HepG2 (cell line): Measurements from ENCODE around the gene CRHR1. TPM values are rescaled to one million over a fixed set of nuclear protein-coding genes. Genes with fewer than 3 reads are reported as not detected.

Source experiments
- CBFB ChIP-seq: sonication (generic); formaldehyde crosslinking; IDR thresholded peaks from 2 replicates; pipeline ENCODE4 v1.4.0; 2020; ENCODE audit warnings: missing genetic modification reagents
- DPF2 ChIP-seq: sonication (generic); formaldehyde crosslinking; IDR thresholded peaks from 2 replicates; pipeline ENCODE4 v1.4.0; 2020; ENCODE audit warnings: mild to moderate bottlenecking, low read depth, missing genetic modification reagents, borderline replicate concordance
- FOXP4 ChIP-seq: sonication (generic); formaldehyde crosslinking; IDR thresholded peaks from 2 replicates; pipeline ENCODE4 v1.4.0; 2020; ENCODE audit warnings: missing genetic modification reagents
- IRF2 ChIP-seq: IDR thresholded peaks from 2 replicates; pipeline ENCODE4 v1.6.1; 2018; ENCODE audit warnings: missing genetic modification reagents, missing compliant biosample characterization
- KDM4B ChIP-seq: sonication (generic); formaldehyde crosslinking; IDR thresholded peaks from 2 replicates; pipeline ENCODE4 v1.4.0; 2020; ENCODE audit warnings: missing genetic modification reagents
- KDM5B ChIP-seq: sonication (generic); formaldehyde crosslinking; IDR thresholded peaks from 2 replicates; pipeline ENCODE4 v1.4.0; 2020; ENCODE audit warnings: missing genetic modification reagents, mild to moderate bottlenecking, borderline replicate concordance
- KDM6A ChIP-seq: IDR thresholded peaks from 2 replicates; pipeline ENCODE4 v1.6.1; 2016; ENCODE audit warnings: low read depth
- MTF1 ChIP-seq: sonication (generic); formaldehyde crosslinking; IDR thresholded peaks from 2 replicates; pipeline ENCODE4 v1.5.0; 2020; ENCODE audit warnings: missing genetic modification reagents
- NFYB ChIP-seq: sonication (generic); formaldehyde crosslinking; IDR thresholded peaks from 2 replicates; pipeline ENCODE4 v1.4.0; 2020; ENCODE audit warnings: missing genetic modification reagents
- PLRG1 ChIP-seq: fragments of 450-650 bp; conservative IDR thresholded peaks from 2 replicates; pipeline ENCODE4 v1.6.1; 2016
- RFXANK ChIP-seq: IDR thresholded peaks from 2 replicates; pipeline ENCODE4 v1.6.1; 2016
- SKI ChIP-seq: fragments of 450-650 bp; IDR thresholded peaks from one replicate; pipeline ENCODE4 v1.6.1; 2018; ENCODE audit warnings: mild to moderate bottlenecking; ENCODE audit not compliant: partially characterized antibody
- SKIL ChIP-seq: sonication (generic); formaldehyde crosslinking; IDR thresholded peaks from 2 replicates; pipeline ENCODE4 v1.8.0; 2022; ENCODE audit warnings: missing genetic modification reagents, mild to moderate bottlenecking, moderate library complexity, borderline replicate concordance
- TAF1 ChIP-seq: sonication (generic); formaldehyde crosslinking; IDR thresholded peaks from 2 replicates; pipeline ENCODE4 v1.4.0; 2020; ENCODE audit warnings: missing genetic modification reagents
- TCF12 ChIP-seq, 2 experiments: fragments of 450-650 bp in 1 of 2; sonication (generic) in 1 of 2; formaldehyde crosslinking in 1 of 2; IDR thresholded peaks; 2 replicates each; pipeline versions ENCODE4 v1.6.1 to v1.8.0; 2017 to 2022; ENCODE audit warnings: antibody characterized with exemption in 1 of 2, mild to moderate bottlenecking in 1 of 2, missing genetic modification reagents in 1 of 2, moderate library complexity in 1 of 2
- ZBTB43 ChIP-seq: sonication (generic); formaldehyde crosslinking; conservative IDR thresholded peaks from 2 replicates; pipeline ENCODE4 v1.4.0; 2020; ENCODE audit warnings: missing genetic modification reagents
- ZNF18 ChIP-seq: sonication (generic); formaldehyde crosslinking; IDR thresholded peaks from 2 replicates; pipeline ENCODE4 v1.8.0; 2022; ENCODE audit warnings: mild to moderate bottlenecking, missing genetic modification reagents; ENCODE audit not compliant: insufficient replicate concordance
- ZNF230 ChIP-seq: sonication (generic); formaldehyde crosslinking; IDR thresholded peaks from 2 replicates; pipeline ENCODE4 v1.4.0; 2020; ENCODE audit warnings: mild to moderate bottlenecking, missing genetic modification reagents
- ZNF552 ChIP-seq: sonication (generic); formaldehyde crosslinking; IDR thresholded peaks from 2 replicates; pipeline ENCODE4 v1.9.0; 2022; ENCODE audit warnings: missing genetic modification reagents, mild to moderate bottlenecking, borderline replicate concordance
- ZNF598 ChIP-seq: sonication (generic); formaldehyde crosslinking; IDR thresholded peaks from 2 replicates; pipeline ENCODE4 v1.5.1; 2020; ENCODE audit warnings: mild to moderate bottlenecking, missing genetic modification reagents, borderline replicate concordance
- ZSCAN12 ChIP-seq: sonication (generic); formaldehyde crosslinking; IDR thresholded peaks from 2 replicates; pipeline ENCODE4 v1.9.0; 2021; ENCODE audit warnings: mild to moderate bottlenecking, missing genetic modification reagents
- ZSCAN31 ChIP-seq: sonication (generic); formaldehyde crosslinking; IDR thresholded peaks from 2 replicates; pipeline ENCODE4 v1.5.0; 2020; ENCODE audit warnings: low read depth, mild to moderate bottlenecking, missing genetic modification reagents
- polyA plus RNA-seq, 8 experiments: library from polyadenylated mRNA; depleted of rRNA in 3 of 8; stranded (reverse) in 7 of 8; unstranded in 1 of 8; fragments of >200 nt; fragmentation: Illumina TruSeq in 4 of 8; extraction: Trizol in 4 of 8; gene quantifications; 2 replicates each; pipeline versions ENCODE4 v1.2.1 to v1.2.3, GENCODE V29; 2011 to 2016; ENCODE audit warnings: low read depth in 4 of 8, missing spikeins in 1 of 8, mixed read lengths in 1 of 8; ENCODE audit not compliant: insufficient read depth in 1 of 8
- total RNA-seq, 5 experiments: library from RNA; depleted of rRNA; stranded (reverse); fragments of >200 nt; fragmentation: Illumina TruSeq; extraction: Trizol; gene quantifications; 2 replicates each; pipeline ENCODE4 v1.2.3, GENCODE V29; 2016; ENCODE audit warnings: low read depth in 1 of 5

CRHR1 gene
- total and polyA plus RNA-seq, 2 of the 13 experiments (the other 11 are each of a cell fraction or from before 2014, with no cell fraction given) = not detected

GRCh38 chr17:45857977-45858708 is 74.0 kb downstream of the CRHR1 start (continued):
- TF ChIP-seq FOXP4 (no peak), ZNF230 (CRISPR knock-in tag) (no peak), ZNF598 (CRISPR knock-in tag) (no peak), ZNF18 (CRISPR knock-in tag) (no peak), KDM6A (CRISPR knock-in tag) (0 out of 2 replicates have a peak, but pooled peaks have one; percentile 14), KDM5B (CRISPR knock-in tag) (no peak), KDM4B (CRISPR knock-in tag) (peak; percentile 30; the same call in 1 of the 2 replicates), ZSCAN31 (peak; percentile 40; the same call in 1 of the 2 replicates), ZSCAN12 (peak; percentile 89; the same call in 1 of the 2 replicates), RFXANK (CRISPR knock-in tag) (no peak), IRF2 (peak; percentile 71), MTF1 (peak; percentile 51; the same call in 1 of the 2 replicates), ZNF552 (no peak), PLRG1 (no peak), SKI (no peak), TAF1 (CRISPR knock-in tag) (no peak), SKIL (CRISPR knock-in tag) (0 out of 2 replicates have a peak, but pooled peaks have one; percentile 33), CBFB (CRISPR knock-in tag) (no peak), DPF2 (no peak), TCF12 (IDR thresholded peaks at IDR 0.05) (no peak), TCF12 (CRISPR knock-in tag; IDR thresholded peaks at IDR 0.05) (no peak), ZBTB43 (CRISPR knock-in tag) (peak; percentile 86), NFYB (no peak)
